GM23338 (cell line): ENCODE data around the gene TAF1B. TPM values are rescaled to one million over a fixed set of nuclear protein-coding genes. Genes with fewer than 3 reads are reported as not detected.

Experiments
- ATAC-seq: fragments of 200-7000 bp; cut with Tn5 transposase; 3 replicates; pipeline ENCODE4 v1.9.1; 2020
- DNase-seq: peaks from one replicate; pipeline ENCODE4 v3.0.0-alpha.2; 2015; ENCODE audit warnings: low spot score
- H2AFZ ChIP-seq: fragments of 200-600 bp; sonication (generic); 2 replicates; pipeline ENCODE4 v1.8.0; 2016; ENCODE audit warnings: antibody characterized with exemption, mild to moderate bottlenecking, moderate library complexity
- H3F3A ChIP-seq: fragments of 200-600 bp; sonication (generic); replicated peaks from 2 replicates; pipeline ENCODE4 v1.8.0; 2017; ENCODE audit warnings: antibody characterized with exemption, mixed run types, low read depth
- H3K27ac ChIP-seq: fragments of 200-600 bp; sonication (generic); 2 replicates; pipeline ENCODE4 v1.6.1; 2016; ENCODE audit warnings: low read depth
- H3K27me3 ChIP-seq: fragments of 200-600 bp; sonication (generic); 2 replicates; pipeline ENCODE4 v1.8.0; 2016; ENCODE audit warnings: mild to moderate bottlenecking, mixed run types, moderate library complexity; ENCODE audit not compliant: insufficient read depth
- H3K36me3 ChIP-seq: fragments of 200-600 bp; sonication (generic); 2 replicates; pipeline ENCODE4 v1.8.0; 2016; ENCODE audit warnings: mild to moderate bottlenecking; ENCODE audit not compliant: insufficient read depth
- H3K4me1 ChIP-seq: fragments of 200-600 bp; sonication (generic); 2 replicates; pipeline ENCODE4 v1.8.0; 2016; ENCODE audit warnings: mild to moderate bottlenecking, moderate library complexity; ENCODE audit not compliant: insufficient read depth
- H3K4me2 ChIP-seq: fragments of 200-600 bp; sonication (generic); 2 replicates; pipeline ENCODE4 v1.7.1; 2017; ENCODE audit warnings: mixed run types
- H3K4me3 ChIP-seq: fragments of 200-600 bp; sonication (generic); 2 replicates; pipeline ENCODE4 v1.6.1; 2016; ENCODE audit warnings: mixed run types
- H3K79me2 ChIP-seq: fragments of 200-600 bp; sonication (generic); replicated peaks from 2 replicates; pipeline ENCODE4 v1.8.0; 2017; ENCODE audit warnings: mild to moderate bottlenecking; ENCODE audit not compliant: insufficient read depth
- H3K9me2 ChIP-seq: fragments of 200-600 bp; sonication (generic); 2 replicates; pipeline ENCODE4 v1.8.0; 2017; ENCODE audit not compliant: insufficient read depth
- H4K20me1 ChIP-seq: fragments of 200-600 bp; sonication (generic); replicated peaks from 2 replicates; pipeline ENCODE4 v1.8.0; 2017; ENCODE audit warnings: mild to moderate bottlenecking; ENCODE audit not compliant: insufficient read depth
- H3K27ac Mint-ChIP-seq: 2 replicates; pipeline ENCODE4 v1.8.0; 2020; ENCODE audit warnings: inconsistent platforms, mild to moderate bottlenecking, moderate library complexity, mixed read lengths
- H3K27me3 Mint-ChIP-seq: 3 replicates; pipeline ENCODE4 v1.8.0; 2022; ENCODE audit warnings: low read depth, mild to moderate bottlenecking, moderate library complexity, mixed read lengths, inconsistent platforms; ENCODE audit not compliant: insufficient read depth, poor library complexity
- H3K36me3 Mint-ChIP-seq: 3 replicates; pipeline ENCODE4 v1.8.0; 2021; ENCODE audit warnings: low read depth, mild to moderate bottlenecking, inconsistent platforms, moderate library complexity, mixed read lengths
- H3K4me1 Mint-ChIP-seq: 3 replicates; pipeline ENCODE4 v1.8.0; 2020; ENCODE audit warnings: mild to moderate bottlenecking, inconsistent platforms, mixed read lengths
- H3K4me3 Mint-ChIP-seq: 3 replicates; pipeline ENCODE4 v1.8.0; 2021; ENCODE audit warnings: moderate library complexity, mild to moderate bottlenecking, inconsistent platforms, mixed read lengths
- H3K9me3 Mint-ChIP-seq: 3 replicates; pipeline ENCODE4 v1.8.0; 2020; ENCODE audit warnings: moderate library complexity, mild to moderate bottlenecking, inconsistent platforms, mixed read lengths
- CREB1 ChIP-seq: fragments of 250-450 bp; sonication (Bioruptor Pico); IDR thresholded peaks from 2 replicates; pipeline ENCODE4 v1.5.0; 2020; ENCODE audit warnings: low read depth, mild to moderate bottlenecking, moderate library complexity
- EZH2phosphoT487 ChIP-seq: fragments of 200-600 bp; sonication (generic); IDR thresholded peaks from one replicate; pipeline ENCODE4 v1.8.1; 2018; ENCODE audit warnings: antibody characterized with exemption; ENCODE audit not compliant: unreplicated experiment
- polyA plus RNA-seq: library from polyadenylated mRNA; unstranded; fragments of >200 nt; fragmentation: Nextera tagmentation; extraction: Ambion mirVana; gene quantifications from 2 replicates; pipeline ENCODE4 v1.2.1, GENCODE V29; 2016
- total RNA-seq: library from RNA; depleted of rRNA; stranded (reverse); fragments of >200 nt; shearing (Covaris generic); gene quantifications from 2 replicates; pipeline ENCODE4 v1.2.3, GENCODE V29; 2014
- TF ChIP-seq, protein P1 (sequence below): fragments of 250-450 bp; sonication (Bioruptor Pico); IDR thresholded peaks from 2 replicates; pipeline ENCODE4 v1.5.0; 2020; ENCODE audit warnings: mild to moderate bottlenecking, moderate library complexity
- TF ChIP-seq, protein P2 (sequence below): IDR thresholded peaks from 2 replicates; pipeline ENCODE4 v1.6.1; 2016; ENCODE audit warnings: antibody characterized with exemption
- TF ChIP-seq, protein P3 (sequence below): IDR thresholded peaks from one replicate; pipeline ENCODE4 v1.6.1; 2018; ENCODE audit warnings: antibody characterized with exemption; ENCODE audit not compliant: unreplicated experiment

TAF1B gene
- total and polyA plus RNA-seq, 2 experiments from 2014 or later: 22.2 to 28.9 TPM

DNA sequence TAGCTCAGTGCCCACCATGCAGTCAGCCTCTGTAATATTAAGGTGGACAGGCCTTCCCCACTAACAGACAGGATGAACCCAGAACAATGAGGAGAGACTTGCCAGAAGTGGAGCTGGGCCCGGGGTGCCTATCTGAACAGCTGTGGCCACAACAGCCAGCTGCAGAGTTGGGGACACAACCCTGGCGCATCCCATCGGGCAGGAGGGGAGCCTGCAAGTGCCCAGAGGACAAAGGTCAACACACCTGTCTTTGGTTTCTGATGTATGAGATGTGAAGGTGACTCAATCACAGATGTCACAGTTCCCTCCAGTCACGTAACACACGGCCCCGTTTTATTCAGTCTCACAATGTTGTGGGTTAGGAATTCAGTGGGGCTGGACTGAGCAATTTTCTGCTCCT is 48.2 kb upstream of the TAF1B start:
- Mint-ChIP-seq H3K27ac (no peak overlapping the region), H3K36me3 (no peaks in the 10 kb centered on the region; the same call in 2 of the 3 replicates), H3K9me3 (no peaks in the 10 kb centered on the region), H3K4me1 (peaks cover 25% of the 10 kb centered on the region), H3K4me3 (no peak overlapping the region), H3K27me3 (peaks cover 8% of the 10 kb centered on the region)
- Histone ChIP-seq H2AFZ (no peak overlapping the region), H3K9me2 (no peaks in the 10 kb centered on the region), H3K4me3 (no peak overlapping the region), H3K4me2 (no peak overlapping the region), H3K27me3 (no peaks in the 10 kb centered on the region), H3K27ac (no peak overlapping the region), H3K4me1 (no peaks in the 10 kb centered on the region), H3F3A (no peaks in the 10 kb centered on the region), H4K20me1 (no peaks in the 10 kb centered on the region), H3K79me2 (no peaks in the 10 kb centered on the region), H3K36me3 (no peaks in the 10 kb centered on the region)
- ATAC-seq: no peak
- DNase-seq: no peak
- TF ChIP-seq, protein P1, sequence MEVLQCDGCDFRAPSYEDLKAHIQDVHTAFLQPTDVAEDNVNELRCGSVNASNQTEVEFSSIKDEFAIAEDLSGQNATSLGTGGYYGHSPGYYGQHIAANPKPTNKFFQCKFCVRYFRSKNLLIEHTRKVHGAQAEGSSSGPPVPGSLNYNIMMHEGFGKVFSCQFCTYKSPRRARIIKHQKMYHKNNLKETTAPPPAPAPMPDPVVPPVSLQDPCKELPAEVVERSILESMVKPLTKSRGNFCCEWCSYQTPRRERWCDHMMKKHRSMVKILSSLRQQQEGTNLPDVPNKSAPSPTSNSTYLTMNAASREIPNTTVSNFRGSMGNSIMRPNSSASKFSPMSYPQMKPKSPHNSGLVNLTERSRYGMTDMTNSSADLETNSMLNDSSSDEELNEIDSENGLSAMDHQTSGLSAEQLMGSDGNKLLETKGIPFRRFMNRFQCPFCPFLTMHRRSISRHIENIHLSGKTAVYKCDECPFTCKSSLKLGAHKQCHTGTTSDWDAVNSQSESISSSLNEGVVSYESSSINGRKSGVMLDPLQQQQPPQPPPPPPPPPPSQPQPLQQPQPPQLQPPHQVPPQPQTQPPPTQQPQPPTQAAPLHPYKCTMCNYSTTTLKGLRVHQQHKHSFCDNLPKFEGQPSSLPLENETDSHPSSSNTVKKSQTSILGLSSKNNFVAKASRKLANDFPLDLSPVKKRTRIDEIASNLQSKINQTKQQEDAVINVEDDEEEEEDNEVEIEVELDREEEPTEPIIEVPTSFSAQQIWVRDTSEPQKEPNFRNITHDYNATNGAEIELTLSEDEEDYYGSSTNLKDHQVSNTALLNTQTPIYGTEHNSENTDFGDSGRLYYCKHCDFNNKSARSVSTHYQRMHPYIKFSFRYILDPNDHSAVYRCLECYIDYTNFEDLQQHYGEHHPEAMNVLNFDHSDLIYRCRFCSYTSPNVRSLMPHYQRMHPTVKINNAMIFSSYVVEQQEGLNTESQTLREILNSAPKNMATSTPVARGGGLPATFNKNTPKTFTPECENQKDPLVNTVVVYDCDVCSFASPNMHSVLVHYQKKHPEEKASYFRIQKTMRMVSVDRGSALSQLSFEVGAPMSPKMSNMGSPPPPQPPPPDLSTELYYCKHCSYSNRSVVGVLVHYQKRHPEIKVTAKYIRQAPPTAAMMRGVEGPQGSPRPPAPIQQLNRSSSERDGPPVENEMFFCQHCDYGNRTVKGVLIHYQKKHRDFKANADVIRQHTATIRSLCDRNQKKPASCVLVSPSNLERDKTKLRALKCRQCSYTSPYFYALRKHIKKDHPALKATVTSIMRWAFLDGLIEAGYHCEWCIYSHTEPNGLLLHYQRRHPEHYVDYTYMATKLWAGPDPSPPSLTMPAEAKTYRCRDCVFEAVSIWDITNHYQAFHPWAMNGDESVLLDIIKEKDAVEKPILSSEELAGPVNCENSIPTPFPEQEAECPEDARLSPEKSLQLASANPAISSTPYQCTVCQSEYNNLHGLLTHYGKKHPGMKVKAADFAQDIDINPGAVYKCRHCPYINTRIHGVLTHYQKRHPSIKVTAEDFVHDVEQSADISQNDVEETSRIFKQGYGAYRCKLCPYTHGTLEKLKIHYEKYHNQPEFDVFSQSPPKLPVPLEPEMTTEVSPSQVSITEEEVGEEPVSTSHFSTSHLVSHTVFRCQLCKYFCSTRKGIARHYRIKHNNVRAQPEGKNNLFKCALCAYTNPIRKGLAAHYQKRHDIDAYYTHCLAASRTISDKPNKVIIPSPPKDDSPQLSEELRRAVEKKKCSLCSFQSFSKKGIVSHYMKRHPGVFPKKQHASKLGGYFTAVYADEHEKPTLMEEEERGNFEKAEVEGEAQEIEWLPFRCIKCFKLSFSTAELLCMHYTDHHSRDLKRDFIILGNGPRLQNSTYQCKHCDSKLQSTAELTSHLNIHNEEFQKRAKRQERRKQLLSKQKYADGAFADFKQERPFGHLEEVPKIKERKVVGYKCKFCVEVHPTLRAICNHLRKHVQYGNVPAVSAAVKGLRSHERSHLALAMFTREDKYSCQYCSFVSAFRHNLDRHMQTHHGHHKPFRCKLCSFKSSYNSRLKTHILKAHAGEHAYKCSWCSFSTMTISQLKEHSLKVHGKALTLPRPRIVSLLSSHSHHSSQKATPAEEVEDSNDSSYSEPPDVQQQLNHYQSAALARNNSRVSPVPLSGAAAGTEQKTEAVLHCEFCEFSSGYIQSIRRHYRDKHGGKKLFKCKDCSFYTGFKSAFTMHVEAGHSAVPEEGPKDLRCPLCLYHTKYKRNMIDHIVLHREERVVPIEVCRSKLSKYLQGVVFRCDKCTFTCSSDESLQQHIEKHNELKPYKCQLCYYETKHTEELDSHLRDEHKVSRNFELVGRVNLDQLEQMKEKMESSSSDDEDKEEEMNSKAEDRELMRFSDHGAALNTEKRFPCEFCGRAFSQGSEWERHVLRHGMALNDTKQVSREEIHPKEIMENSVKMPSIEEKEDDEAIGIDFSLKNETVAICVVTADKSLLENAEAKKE (CRISPR knock-in tag): no peak
- TF ChIP-seq, protein P2, sequence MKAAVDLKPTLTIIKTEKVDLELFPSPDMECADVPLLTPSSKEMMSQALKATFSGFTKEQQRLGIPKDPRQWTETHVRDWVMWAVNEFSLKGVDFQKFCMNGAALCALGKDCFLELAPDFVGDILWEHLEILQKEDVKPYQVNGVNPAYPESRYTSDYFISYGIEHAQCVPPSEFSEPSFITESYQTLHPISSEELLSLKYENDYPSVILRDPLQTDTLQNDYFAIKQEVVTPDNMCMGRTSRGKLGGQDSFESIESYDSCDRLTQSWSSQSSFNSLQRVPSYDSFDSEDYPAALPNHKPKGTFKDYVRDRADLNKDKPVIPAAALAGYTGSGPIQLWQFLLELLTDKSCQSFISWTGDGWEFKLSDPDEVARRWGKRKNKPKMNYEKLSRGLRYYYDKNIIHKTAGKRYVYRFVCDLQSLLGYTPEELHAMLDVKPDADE: no peak
- TF ChIP-seq, protein P3, sequence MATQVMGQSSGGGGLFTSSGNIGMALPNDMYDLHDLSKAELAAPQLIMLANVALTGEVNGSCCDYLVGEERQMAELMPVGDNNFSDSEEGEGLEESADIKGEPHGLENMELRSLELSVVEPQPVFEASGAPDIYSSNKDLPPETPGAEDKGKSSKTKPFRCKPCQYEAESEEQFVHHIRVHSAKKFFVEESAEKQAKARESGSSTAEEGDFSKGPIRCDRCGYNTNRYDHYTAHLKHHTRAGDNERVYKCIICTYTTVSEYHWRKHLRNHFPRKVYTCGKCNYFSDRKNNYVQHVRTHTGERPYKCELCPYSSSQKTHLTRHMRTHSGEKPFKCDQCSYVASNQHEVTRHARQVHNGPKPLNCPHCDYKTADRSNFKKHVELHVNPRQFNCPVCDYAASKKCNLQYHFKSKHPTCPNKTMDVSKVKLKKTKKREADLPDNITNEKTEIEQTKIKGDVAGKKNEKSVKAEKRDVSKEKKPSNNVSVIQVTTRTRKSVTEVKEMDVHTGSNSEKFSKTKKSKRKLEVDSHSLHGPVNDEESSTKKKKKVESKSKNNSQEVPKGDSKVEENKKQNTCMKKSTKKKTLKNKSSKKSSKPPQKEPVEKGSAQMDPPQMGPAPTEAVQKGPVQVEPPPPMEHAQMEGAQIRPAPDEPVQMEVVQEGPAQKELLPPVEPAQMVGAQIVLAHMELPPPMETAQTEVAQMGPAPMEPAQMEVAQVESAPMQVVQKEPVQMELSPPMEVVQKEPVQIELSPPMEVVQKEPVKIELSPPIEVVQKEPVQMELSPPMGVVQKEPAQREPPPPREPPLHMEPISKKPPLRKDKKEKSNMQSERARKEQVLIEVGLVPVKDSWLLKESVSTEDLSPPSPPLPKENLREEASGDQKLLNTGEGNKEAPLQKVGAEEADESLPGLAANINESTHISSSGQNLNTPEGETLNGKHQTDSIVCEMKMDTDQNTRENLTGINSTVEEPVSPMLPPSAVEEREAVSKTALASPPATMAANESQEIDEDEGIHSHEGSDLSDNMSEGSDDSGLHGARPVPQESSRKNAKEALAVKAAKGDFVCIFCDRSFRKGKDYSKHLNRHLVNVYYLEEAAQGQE: no peak
- TF ChIP-seq EZH2phosphoT487: no peak
- TF ChIP-seq CREB1 (CRISPR knock-in tag): no peak
